HG03103 (cell line): ENCODE measurements around the gene HEATR1.
"Not testable (repeated sequence)": the region's sequence is repeated elsewhere in the genome, so short reads cannot be mapped to it uniquely, and the experiment has no call there.

ENCODE experiments used
- ATAC-seq: cut with Tn5 transposase; IDR thresholded peaks from one replicate; pipeline ENCODE4 v1.9.1; 2021; ENCODE audit warnings: low read depth; ENCODE audit not compliant: unreplicated experiment

HEATR1 gene

DNA sequence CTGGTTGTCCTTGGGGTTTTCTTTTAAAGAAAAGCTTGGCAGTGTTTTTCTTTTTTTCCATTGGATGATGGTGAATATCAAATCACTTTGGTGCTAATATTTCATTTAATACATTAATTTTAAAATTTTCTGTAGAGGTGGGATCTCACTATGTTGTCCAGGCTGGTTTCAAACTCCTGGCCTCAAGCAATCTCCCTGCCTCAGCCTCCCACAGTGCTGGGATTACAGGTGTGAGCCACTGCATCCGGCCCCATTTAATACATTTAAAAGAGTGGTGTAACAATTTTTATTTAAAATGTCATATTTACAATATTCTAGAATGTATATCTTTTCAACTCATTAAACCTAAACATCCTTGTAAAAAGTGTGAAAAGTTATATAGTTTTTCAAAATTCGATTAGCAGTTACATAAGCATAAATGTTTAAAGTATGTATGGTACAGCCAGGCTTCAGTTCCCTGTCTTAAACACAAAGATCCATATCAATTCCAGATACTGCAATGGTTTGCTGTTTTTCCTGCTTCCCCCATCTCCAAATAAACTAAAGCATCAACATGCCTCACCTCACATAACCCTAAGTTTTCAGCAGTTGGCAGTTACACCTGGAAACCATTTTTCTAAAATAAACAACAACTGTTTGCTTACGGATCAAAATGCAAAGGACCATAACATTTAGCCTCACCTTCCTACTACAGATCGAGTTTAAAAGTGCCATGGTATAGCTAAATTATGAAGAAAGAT is 89.4 kb downstream of the HEATR1 start:
- ATAC-seq: no peak

DNA sequence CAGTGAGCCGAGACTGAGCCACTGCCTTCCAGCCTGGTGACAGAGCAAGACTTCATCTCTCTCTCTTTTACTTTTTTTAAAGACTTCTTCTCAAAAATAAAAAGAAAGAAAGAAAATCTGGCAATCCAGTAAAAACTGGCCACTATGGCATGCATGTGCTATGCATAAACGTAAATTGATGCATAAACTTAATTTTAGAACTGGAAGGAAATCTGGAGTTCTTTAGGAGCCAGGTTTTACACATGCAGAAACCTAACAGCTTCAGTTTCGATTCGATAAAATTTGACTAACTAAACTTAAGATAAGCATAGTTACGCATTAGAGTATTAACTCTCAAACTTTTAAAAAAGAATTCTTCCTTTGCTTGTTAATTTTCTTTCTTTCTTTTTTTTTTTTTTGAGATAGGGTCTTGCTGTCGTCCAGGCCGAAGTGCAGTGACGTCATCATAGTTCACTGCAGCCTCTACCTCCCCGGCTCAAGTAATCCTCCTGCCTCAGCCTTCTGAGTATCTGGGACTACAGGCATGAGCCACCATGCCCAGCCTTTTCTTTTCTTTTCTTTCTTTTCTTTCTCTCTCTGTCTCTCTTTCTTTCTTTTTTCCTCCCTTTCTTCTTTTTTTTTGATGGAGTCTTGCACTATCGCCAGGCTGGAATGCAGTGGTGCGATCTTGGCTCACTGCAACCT is 92.4 kb downstream of the HEATR1 start:
- no peak for ATAC-seq

DNA sequence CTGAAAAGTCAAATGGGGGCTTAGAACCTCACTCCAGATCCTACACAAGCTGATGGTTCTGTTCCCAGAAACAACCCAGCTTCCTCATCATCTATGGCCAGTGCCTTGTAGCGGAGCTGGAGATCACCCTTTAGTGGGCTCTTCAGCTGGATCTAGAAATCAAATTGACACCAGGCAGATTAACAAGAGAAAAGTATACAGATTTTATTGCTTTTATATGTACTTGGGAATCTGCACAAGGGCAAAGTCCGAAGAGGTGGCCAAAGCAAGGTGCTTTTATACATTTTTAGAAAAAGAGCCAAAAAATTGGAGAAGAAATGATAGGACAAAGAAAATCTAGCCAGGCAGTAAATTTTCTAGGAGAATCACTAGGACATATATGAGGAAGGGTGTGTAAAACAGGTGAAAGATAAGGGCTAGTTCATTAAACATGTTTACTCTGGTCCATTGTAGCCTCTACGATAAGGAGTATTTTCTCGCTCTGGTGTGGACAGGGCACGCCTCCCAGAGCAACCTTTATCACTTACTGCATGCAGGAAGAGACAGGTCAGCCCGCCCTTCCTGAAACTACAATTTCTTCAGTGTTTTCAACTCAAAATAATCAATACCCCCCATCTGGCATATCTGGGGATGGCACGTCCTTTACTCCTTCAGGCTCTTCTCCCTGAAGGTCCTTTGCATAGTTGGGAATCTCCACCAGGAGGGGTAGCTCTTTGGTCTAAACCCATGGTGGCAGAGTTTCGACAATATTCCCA is 94.5 kb downstream of the HEATR1 start:
- ATAC-seq: no peak

DNA sequence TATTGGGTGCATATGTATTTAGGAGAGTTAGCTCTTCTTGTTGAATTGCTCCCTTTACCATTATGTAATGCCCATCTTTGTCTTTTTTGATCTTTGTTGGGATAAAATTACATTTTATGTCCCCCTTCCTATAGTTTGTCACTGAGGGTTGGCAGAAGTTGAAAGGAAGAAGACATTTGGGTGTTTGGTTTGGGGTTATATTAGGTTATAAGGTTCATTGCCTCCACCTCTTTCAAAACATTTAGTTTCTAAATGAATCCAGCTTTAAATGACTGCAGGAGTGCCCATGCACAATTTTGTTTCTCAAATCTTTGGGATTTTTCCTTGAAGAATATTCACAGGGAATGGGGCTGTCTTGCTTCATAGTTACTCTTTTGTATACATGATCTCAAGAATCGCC is 95.1 kb downstream of the HEATR1 start:
- ATAC-seq: no peak

DNA sequence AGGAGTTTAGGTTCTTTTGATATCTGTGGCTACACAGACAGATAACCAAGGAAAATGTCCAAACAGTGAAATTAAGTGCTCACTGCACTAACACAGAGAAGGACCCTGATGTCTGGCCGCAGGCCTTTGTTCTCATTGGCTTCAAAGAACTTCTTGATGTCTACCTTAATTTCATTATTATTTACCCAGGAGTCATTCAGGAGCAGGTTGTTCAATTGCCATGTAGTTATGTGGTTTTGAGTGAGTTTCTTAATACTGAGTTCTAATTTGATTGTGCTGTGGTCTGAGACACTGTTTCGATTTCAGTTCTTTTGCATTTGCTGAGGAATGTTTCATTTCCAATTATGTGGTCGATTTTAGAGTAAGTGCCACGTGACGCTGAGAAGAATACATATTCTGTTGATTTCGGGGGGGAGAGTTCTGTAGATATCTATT is 95.7 kb downstream of the HEATR1 start:
- ATAC-seq: no peak

DNA sequence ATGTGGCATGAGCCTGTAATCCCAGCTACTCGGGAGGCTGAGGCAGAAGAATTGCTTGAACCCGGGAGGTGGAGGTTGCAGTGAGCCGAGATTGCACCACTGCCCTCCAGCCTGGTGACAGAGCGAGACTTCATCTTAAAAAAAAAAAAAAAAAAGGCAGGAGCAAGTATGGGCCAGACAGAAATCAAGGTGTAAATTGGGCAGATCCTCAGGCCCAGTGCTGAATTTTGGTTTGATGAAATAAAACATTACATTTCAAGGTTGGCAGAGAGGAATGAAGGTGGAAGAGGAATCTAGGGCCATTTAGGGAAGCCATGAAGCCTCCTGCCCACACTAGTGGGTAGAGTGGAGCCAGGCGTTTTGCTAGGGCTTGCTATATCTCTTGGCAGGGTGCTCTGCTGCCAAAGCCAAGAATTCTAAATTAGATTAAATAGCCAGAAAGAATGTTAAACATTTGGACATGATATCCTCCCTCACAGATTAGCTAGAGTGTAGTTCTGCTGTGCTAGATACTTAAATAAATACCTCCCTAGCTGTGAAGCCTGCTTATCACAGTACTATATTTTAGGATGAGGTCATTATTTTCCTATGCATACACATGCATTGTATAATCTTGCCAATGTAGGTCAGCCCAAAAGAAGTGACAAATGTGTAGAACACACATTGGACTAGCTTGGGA is 97.2 kb downstream of the HEATR1 start:
- ATAC-seq: no peak

DNA sequence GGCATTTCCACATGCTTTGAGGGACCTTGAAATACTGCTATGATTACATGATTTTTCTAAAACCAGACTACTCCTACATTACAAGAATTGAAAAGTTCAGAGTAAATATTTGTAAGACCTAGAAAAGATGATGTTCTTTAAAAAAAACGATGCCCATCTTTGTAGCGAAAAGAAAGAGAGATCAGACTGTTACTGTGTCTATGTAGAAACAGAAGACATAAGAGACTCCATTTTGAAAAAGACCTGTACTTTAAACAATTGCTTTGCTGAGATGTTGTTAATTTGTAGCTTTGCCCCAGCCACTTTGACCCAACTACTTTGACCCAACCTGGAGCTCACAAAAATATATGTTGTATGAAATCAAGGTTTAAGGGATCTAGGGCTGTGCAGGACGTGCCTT is 100.0 kb downstream of the HEATR1 start:
- ATAC-seq: not testable (repeated sequence)

DNA sequence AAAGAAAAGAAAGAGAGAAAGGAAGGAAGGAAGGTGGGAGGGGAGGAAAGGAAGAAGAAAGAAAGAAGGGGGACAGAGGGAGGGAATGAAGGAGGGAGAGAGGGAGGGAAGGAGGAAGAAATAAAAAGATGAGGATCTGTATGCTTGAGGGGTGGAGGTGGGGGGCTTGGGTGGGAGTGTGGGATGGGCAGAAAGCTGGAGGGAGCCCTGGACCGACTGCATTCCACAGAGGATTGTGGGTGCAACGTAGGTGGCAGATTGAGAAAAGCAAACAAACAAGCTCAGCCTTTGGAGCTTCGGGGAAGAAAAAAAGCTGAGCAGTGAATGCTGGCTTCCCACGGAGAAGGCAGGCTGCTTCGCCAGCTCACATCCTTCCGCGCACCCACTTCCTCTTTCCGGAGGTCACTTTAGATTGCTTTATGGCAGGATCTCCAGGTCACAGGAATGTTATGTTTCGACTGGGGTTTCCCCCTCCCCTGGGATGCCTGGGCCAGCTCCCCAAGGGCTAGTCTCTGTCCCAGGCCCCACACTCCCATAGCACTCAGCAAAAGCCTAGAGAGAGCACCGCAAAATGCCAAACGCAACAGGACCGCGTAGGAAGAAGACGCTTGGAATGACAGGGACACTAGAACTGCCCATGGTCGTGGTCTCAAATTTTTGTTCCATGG is 101.2 kb downstream of the HEATR1 start:
- ATAC-seq: no peak

DNA sequence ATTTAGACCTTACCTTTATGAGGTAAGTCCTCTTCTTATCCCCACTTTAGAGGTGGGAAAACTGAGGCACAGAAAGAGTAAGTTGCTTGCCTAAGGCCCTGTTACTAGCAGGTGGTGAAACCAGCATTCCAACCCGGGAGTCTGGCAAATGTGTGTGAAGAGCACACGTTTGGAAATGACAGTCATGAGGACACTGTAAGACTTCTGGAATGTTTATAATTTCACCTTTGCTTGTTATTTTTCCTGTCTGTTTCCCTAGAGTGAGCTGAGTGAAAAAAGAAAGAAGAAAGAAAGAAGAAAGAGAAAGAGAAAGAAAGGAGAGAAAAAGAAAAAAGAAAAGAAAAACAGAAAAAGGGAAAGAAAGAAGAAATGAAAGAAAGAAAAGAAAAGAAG is 101.7 kb downstream of the HEATR1 start:
- ATAC-seq: no peak

DNA sequence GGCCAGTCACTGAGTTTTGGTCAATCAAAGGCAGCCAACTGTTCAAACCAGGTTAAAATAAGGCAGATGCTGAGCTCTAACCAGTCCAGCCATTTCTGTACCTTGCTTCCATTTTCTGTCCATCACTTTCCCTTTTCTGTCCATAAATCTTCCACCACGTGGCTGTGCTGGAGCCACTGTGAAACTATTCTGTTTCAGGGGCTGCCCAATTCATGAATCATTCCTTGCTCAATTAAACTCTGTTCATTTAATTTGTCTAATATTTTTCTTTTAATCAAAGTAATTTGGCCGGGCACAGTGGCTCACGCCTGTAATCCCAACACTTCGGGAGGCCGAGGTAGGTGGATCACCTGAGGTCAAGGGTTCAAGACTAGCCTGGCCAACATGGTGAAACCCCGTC is 103.2 kb downstream of the HEATR1 start:
- no peak for ATAC-seq
